NCI-H1436 treated with DMSO at 0.1 percent for 48 hours (cell line): Measurements from ENCODE around the gene NME1.

Experiments
- DNase-seq: peaks from one replicate; lab custom pipeline; 2025; lab: John Stamatoyannopoulos, UW

NME1 gene

GRCh38 chr17:51191895-51192294 lies 38.5 kb downstream of the NME1 start:
- DNase-seq = no peak

- DNase-seq = no peak
Observed at GRCh38 chr17:51197754-51198153, 44.4 kb downstream of the NME1 start.

- no peak for DNase-seq
Observed at GRCh38 chr17:51200295-51200694, 46.9 kb downstream of the NME1 start.

GRCh38 chr17:51200846-51201245 lies 47.5 kb downstream of the NME1 start:
- no peak for DNase-seq

GRCh38 chr17:51203838-51204237 lies 50.5 kb downstream of the NME1 start:
- DNase-seq = no peak
